GM19397 (cell line): ENCODE results near the gene KCNK5.

Source experiments
- ATAC-seq: cut with Tn5 transposase; IDR thresholded peaks from one replicate; pipeline ENCODE4 v1.9.1; 2021; ENCODE audit warnings: mild to moderate bottlenecking, moderate library complexity; ENCODE audit not compliant: unreplicated experiment

Gene KCNK5

GRCh38 chr6:39143238-39143930 lies 85.9 kb downstream of the KCNK5 start:
- ATAC-seq, result no peak

- no peak for ATAC-seq
Observed at GRCh38 chr6:39140556-39141167, 88.6 kb downstream of the KCNK5 start.
